ENCODE results near the gene GDF10.

- TF ChIP-seq CTCF (IDR thresholded peaks at IDR 0.05; ENCODE audit: low read length), result no peak
- no peak for TF ChIP-seq EZH2 (optimal IDR thresholded peaks at IDR 0.05; ENCODE audit: low read depth, low read length)
These were observed 16.8 kb upstream of the GDF10 start for GRCh38 chr10:47283101-47283630.
